HL-60 (cell line): ENCODE data around the gene MREG.

Experiments used
- GABPA ChIP-seq: IDR thresholded peaks from 2 replicates; pipeline ENCODE4 v1.6.1; 2012; ENCODE audit warnings: low read depth
- POLR2AphosphoS5 ChIP-seq: IDR thresholded peaks from 2 replicates; pipeline ENCODE4 v1.6.1; 2012; ENCODE audit warnings: low read depth
- REST ChIP-seq: IDR thresholded peaks from 2 replicates; pipeline ENCODE4 v1.6.1; 2012; ENCODE audit warnings: low read depth; ENCODE audit not compliant: insufficient replicate concordance
- SPI1 ChIP-seq: IDR thresholded peaks from 2 replicates; pipeline ENCODE4 v1.6.1; 2012; ENCODE audit warnings: low read depth, mild to moderate bottlenecking, borderline replicate concordance
- TF ChIP-seq, protein P1 (sequence below): IDR thresholded peaks from one replicate; pipeline ENCODE4 v1.5.1; 2011; ENCODE audit warnings: low read length, control low read depth, inconsistent platforms; ENCODE audit not compliant: insufficient read depth

DNA sequence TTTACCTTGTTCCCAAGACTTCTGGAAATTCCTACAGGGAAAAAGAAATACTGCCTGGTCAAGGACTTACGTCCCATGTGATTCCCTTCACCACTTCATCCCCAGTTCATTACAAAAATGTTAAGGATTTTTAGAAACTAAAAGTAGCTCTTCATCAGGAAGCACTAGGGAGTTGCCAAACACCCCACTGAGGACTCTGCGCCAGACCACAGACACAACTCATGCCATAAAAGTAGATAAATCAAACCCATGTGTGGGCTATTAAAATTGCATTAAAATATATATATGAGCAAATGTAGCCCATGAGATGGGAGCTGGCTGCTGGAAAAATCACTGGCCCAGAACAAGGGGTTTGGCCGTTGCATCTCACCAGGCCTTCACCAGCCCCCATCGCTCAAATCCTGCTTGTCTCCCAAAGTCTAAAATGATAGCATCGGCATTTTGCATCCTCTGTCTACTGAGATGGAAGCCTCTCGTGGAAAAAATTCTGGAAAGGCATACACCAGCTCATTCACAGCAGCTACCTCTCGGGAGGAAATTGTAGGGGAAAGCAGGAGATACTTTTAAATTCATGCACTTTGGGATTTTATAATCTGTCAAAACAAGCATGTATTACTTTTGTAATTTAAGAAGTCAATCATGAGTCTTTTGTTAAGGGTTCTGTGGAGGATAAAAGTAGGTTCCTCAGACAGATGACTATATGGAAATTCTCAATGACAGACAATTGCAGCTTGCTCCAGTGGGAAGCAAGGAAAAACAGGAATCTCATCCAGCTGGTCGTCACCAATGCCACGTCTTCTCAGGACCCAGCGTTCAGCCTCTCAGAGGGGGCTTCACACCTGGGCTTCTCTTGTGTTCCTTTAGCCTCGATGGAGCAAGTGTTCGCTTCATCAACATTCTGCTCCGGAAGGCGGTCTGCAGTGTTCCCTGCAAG, 113.9 kb downstream of the MREG start:
- TF ChIP-seq, protein P1, sequence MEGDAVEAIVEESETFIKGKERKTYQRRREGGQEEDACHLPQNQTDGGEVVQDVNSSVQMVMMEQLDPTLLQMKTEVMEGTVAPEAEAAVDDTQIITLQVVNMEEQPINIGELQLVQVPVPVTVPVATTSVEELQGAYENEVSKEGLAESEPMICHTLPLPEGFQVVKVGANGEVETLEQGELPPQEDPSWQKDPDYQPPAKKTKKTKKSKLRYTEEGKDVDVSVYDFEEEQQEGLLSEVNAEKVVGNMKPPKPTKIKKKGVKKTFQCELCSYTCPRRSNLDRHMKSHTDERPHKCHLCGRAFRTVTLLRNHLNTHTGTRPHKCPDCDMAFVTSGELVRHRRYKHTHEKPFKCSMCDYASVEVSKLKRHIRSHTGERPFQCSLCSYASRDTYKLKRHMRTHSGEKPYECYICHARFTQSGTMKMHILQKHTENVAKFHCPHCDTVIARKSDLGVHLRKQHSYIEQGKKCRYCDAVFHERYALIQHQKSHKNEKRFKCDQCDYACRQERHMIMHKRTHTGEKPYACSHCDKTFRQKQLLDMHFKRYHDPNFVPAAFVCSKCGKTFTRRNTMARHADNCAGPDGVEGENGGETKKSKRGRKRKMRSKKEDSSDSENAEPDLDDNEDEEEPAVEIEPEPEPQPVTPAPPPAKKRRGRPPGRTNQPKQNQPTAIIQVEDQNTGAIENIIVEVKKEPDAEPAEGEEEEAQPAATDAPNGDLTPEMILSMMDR: no peak
- TF ChIP-seq REST (no peak), SPI1 (no peak), GABPA (no peak), POLR2AphosphoS5 (no peak)
